Esophagus muscularis mucosa (tissue), 4 donors: ENCODE data around the gene PYCR2. TPM values are rescaled to one million over a fixed set of nuclear protein-coding genes. Genes with fewer than 3 reads are reported as not detected.
"Not testable (repeated sequence)": the region's sequence is repeated elsewhere in the genome, so short reads cannot be mapped to it uniquely, and the experiment has no call there.

Experiments used
- DNase-seq: peaks from one replicate; pipeline ENCODE4 v3.0.0-alpha.2; 2017; ENCODE audit errors: extremely low spot score
- H3K27ac ChIP-seq, 4 donors: fragments of 200-600 bp; sonication (generic); replicated peaks in 1 of 4; 1 replicate in 3 of 4; 2 replicates in 1 of 4; pipeline ENCODE4 v1.5.1; 2016 to 2019; ENCODE audit warnings: mild to moderate bottlenecking in 1 of 4
- H3K27me3 ChIP-seq, 4 donors: fragments of 200-600 bp; sonication (generic); one replicate each; pipeline versions ENCODE4 v1.5.1 to v1.6.0; 2016 to 2019
- H3K36me3 ChIP-seq, 4 donors: fragments of 200-600 bp; sonication (generic); one replicate each; pipeline ENCODE4 v1.5.1; 2016 to 2019
- H3K4me1 ChIP-seq, 4 donors: fragments of 200-600 bp; sonication (generic); one replicate each; pipeline ENCODE4 v1.5.1; 2016 to 2019
- H3K4me3 ChIP-seq, 4 donors: fragments of 200-600 bp; sonication (generic); 1 replicate in 2 of 4; 2 replicates in 2 of 4; pipeline ENCODE4 v1.5.1; 2016 to 2019; ENCODE audit warnings: mild to moderate bottlenecking in 4 of 4, moderate library complexity in 1 of 4
- H3K9me3 ChIP-seq, 4 donors: fragments of 200-600 bp; sonication (generic); 1 replicate in 3 of 4; 2 replicates in 1 of 4; pipeline ENCODE4 v1.5.1; 2016 to 2019
- CTCF ChIP-seq, 3 experiments: fragments of 200-600 bp in 2 of 3; fragments of 450-650 bp in 1 of 3; sonication (generic) in 2 of 3; IDR thresholded peaks; one replicate each; pipeline ENCODE4 v1.5.1; 2017 to 2019; ENCODE audit warnings: antibody characterized with exemption in 3 of 3, mild to moderate bottlenecking in 2 of 3, moderate library complexity in 1 of 3
- EP300 ChIP-seq: sonication (generic); formaldehyde crosslinking; IDR thresholded peaks from one replicate; pipeline ENCODE4 v1.6.1; 2017; ENCODE audit warnings: antibody characterized with exemption
- POLR2A ChIP-seq: fragments of 450-650 bp; IDR thresholded peaks from one replicate; pipeline ENCODE4 v1.6.1; 2017; ENCODE audit warnings: antibody characterized with exemption, moderate library complexity, mild to moderate bottlenecking, low read depth
- POLR2AphosphoS5 ChIP-seq, 2 donors: sonication (generic); formaldehyde crosslinking; IDR thresholded peaks; one replicate each; pipeline ENCODE4 v1.6.1; 2017; ENCODE audit warnings: antibody characterized with exemption in 2 of 2
- WGBS: methylation state at CpG from one replicate; pipeline ENCODE4 v1.1.5; 2018; 5-methylcytosine and 5-hydroxymethylcytosine counted together
- intact Hi-C: fragments of 100-400 bp; cut with DNase I; formaldehyde crosslinking; loops from one replicate; pipeline ENCODE4 v1.15.1; 2023
- total RNA-seq, 4 donors: library from RNA; depleted of rRNA; stranded (reverse); fragments of >200 nt; gene quantifications; one replicate each; pipeline versions ENCODE4 v1.1.0 to v1.2.1, GENCODE V29; 2016

The PYCR2 gene
- total RNA-seq, 4 donors from 2014 or later, result 37.4 to 73.6 (median 58.2) TPM

- no peak for DNase-seq
- H3K36me3 ChIP-seq, result no peaks in the 10 kb centered on the region
- H3K4me3 ChIP-seq, result no peak overlapping the region
- H3K27ac ChIP-seq, result no peak overlapping the region
- H3K9me3 ChIP-seq, result no peaks in the 10 kb centered on the region
- intact Hi-C loops, result no loop called here
- 76% methylated on average over 3 of the region's 3 CpGs for WGBS
- H3K4me1 ChIP-seq, result peaks cover 10 to 25% (median 16%) of the 10 kb centered on the region in 4 donors
- H3K27me3 ChIP-seq, result peaks cover 0 to 10% (median 0%) of the 10 kb centered on the region in 4 donors
- no peak for TF ChIP-seq CTCF (IDR thresholded peaks at IDR 0.05)
- no peak for TF ChIP-seq POLR2AphosphoS5 (IDR thresholded peaks at IDR 0.05)
- no peak for TF ChIP-seq POLR2A
- TF ChIP-seq EP300, result no peak
Observed at GRCh38 chr1:225936523-225936922, 12.5 kb upstream of the PYCR2 start.

GRCh38 chr1:225936086-225936485 is 12.0 kb upstream of the PYCR2 start:
- intact Hi-C loops, result not testable (repeated sequence)

GRCh38 chr1:225934711-225935110 is 10.7 kb upstream of the PYCR2 start:
- H3K4me1 ChIP-seq, result peaks cover 0 to 7% (median 1%) of the 10 kb centered on the region in 4 donors
- intact Hi-C loops, result no loop called here
- peaks cover 0 to 6% (median 0%) of the 10 kb centered on the region in 4 donors for H3K27me3 ChIP-seq
- DNase-seq, result no peak
- TF ChIP-seq POLR2AphosphoS5 (IDR thresholded peaks at IDR 0.05), result no peak
- TF ChIP-seq POLR2A, result no peak
- no peak for TF ChIP-seq EP300
- TF ChIP-seq CTCF (IDR thresholded peaks at IDR 0.05), result no peak
- no peaks in the 10 kb centered on the region for H3K9me3 ChIP-seq
- H3K27ac ChIP-seq, result no peak overlapping the region
- H3K4me3 ChIP-seq, result no peak overlapping the region
- H3K36me3 ChIP-seq, result no peaks in the 10 kb centered on the region
- 95% methylated on average over 5 of the region's 5 CpGs for WGBS

More at GRCh38 chr1:225936086-225936485, 12.0 kb upstream of the PYCR2 start:
- H3K4me3 ChIP-seq, H3K36me3 ChIP-seq, DNase-seq, H3K9me3 ChIP-seq, H3K27ac ChIP-seq: not testable (repeated sequence)
- Histone ChIP-seq H3K27me3 (peaks cover 0 to 10% (median 0%) of the 10 kb centered on the region in 4 donors), H3K4me1 (peaks cover 6 to 21% (median 12%) of the 10 kb centered on the region in 4 donors)
- 89% methylated on average over 8 of the region's 8 CpGs for WGBS

- Histone ChIP-seq H3K4me1 (no peaks in the 10 kb centered on the region), H3K4me3 (no peak overlapping the region), H3K36me3 (no peaks in the 10 kb centered on the region), H3K9me3 (no peaks in the 10 kb centered on the region), H3K27me3 (no peaks in the 10 kb centered on the region), H3K27ac (no peak overlapping the region)
- 93% methylated on average over 2 of the region's 2 CpGs for WGBS
- no peak for DNase-seq
- intact Hi-C loops, result no loop called here
- no peak for TF ChIP-seq POLR2AphosphoS5 (IDR thresholded peaks at IDR 0.05)
- no peak for TF ChIP-seq CTCF (IDR thresholded peaks at IDR 0.05)
- no peak for TF ChIP-seq POLR2A
- TF ChIP-seq EP300, result no peak
Observed at GRCh38 chr1:225933072-225933471, 9.0 kb upstream of the PYCR2 start.

- Histone ChIP-seq H3K36me3 (no peaks in the 10 kb centered on the region), H3K27ac (no peak overlapping the region), H3K9me3 (no peaks in the 10 kb centered on the region), H3K27me3 (no peaks in the 10 kb centered on the region), H3K4me1 (no peaks in the 10 kb centered on the region), H3K4me3 (no peak overlapping the region)
- intact Hi-C loops, result no loop called here
- no peak for DNase-seq
- 79% methylated on average over 5 of the region's 5 CpGs for WGBS
- TF ChIP-seq POLR2A (no peak), EP300 (no peak), POLR2AphosphoS5 (IDR thresholded peaks at IDR 0.05) (no peak), CTCF (IDR thresholded peaks at IDR 0.05) (no peak)
Observed at GRCh38 chr1:225931270-225932136, 7.5 kb upstream of the PYCR2 start.
